ENCODE results near the gene SLC34A2.
"Not testable (repeated sequence)": the region's sequence is repeated elsewhere in the genome, so short reads cannot be mapped to it uniquely, and the experiment has no call there.

DNA sequence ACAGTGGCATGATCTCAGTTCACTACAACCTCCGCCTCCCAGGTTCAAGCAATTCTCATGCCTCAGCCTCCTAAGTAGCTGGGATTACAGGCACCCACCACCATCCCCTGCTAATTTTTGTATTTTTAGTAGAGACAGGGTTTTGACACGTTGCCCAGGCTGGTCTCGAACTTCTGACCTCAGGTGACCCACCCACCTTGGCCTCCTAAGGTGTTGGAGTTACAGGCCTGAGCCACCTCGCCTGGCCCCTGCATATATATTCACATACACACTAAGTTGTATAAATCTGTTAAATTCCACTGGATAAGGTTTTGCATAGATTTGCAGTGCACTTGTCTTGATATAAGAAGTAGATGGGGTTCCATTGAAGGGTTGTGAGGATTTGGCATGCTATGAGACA lies 5.8 kb downstream of the SLC34A2 start:
- TF ChIP-seq, protein P1, sequence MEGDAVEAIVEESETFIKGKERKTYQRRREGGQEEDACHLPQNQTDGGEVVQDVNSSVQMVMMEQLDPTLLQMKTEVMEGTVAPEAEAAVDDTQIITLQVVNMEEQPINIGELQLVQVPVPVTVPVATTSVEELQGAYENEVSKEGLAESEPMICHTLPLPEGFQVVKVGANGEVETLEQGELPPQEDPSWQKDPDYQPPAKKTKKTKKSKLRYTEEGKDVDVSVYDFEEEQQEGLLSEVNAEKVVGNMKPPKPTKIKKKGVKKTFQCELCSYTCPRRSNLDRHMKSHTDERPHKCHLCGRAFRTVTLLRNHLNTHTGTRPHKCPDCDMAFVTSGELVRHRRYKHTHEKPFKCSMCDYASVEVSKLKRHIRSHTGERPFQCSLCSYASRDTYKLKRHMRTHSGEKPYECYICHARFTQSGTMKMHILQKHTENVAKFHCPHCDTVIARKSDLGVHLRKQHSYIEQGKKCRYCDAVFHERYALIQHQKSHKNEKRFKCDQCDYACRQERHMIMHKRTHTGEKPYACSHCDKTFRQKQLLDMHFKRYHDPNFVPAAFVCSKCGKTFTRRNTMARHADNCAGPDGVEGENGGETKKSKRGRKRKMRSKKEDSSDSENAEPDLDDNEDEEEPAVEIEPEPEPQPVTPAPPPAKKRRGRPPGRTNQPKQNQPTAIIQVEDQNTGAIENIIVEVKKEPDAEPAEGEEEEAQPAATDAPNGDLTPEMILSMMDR (IDR thresholded peaks at IDR 0.05): not testable (repeated sequence)
- not testable (repeated sequence) for TF ChIP-seq ZFX (IDR thresholded peaks at IDR 0.05; ENCODE audit: borderline replicate concordance)
